GM13976 (cell line): ENCODE measurements around the gene CRLF1.

Source experiments
- DNase-seq: peaks from one replicate; pipeline ENCODE4 v3.0.0; 2012; ENCODE audit warnings: low spot score
- in situ Hi-C: fragments of 300-500 bp; cut with MboI; formaldehyde crosslinking; loops from one replicate; pipeline ENCODE4 v1.12.0; 2022; ENCODE audit warnings: low sequenced_read_pairs, mixed read lengths, inconsistent platforms; ENCODE audit not compliant: unreplicated experiment
- TF ChIP-seq, protein P1 (sequence below): IDR thresholded peaks from 2 replicates; pipeline ENCODE4 v1.5.1; 2012; ENCODE audit warnings: borderline replicate concordance, mild to moderate bottlenecking; ENCODE audit not compliant: insufficient read depth; ENCODE audit errors: extremely low read depth, missing control alignments, control extremely low read depth

Gene CRLF1

DNA sequence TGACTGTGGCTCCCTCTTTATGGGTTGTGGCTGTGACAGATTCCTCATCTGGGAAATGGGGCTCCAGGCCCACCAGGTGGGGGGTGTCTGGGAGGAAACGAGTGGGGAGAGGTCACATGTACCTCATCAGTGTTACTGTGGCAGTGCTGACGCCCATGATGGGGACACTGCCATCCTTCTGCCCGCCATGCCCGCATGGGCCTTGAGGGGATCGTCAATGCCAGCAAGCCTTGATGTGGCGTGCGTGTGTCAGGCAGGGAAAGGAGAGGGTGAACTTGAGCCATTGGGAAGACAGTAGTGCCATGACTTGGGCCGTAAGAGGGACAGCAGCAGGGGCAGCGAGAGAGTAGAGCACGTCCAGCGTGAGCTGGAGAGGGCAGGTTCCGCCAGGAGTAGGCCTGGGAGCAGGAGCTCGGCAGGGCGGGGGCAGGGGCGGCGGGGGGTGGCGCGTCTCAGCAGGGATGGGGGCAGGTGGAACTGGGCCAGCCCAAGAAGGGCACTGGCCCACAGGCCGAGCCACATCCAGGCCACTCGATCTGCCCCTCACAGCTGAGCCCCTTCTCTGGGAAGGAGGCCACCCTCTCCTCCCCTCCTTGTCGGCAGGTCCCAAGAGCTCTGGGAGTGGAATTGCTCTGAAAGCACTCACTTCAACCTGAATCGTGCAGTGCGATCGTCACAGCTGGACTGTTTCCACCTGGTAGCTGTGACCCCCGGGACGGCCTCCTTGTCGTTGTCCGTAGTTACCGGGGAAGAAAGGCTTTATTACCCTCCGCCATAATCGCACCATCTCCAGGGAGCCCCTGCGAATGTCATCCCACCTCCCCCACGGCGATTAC lies 40.2 kb upstream of the CRLF1 start:
- TF ChIP-seq, protein P1, sequence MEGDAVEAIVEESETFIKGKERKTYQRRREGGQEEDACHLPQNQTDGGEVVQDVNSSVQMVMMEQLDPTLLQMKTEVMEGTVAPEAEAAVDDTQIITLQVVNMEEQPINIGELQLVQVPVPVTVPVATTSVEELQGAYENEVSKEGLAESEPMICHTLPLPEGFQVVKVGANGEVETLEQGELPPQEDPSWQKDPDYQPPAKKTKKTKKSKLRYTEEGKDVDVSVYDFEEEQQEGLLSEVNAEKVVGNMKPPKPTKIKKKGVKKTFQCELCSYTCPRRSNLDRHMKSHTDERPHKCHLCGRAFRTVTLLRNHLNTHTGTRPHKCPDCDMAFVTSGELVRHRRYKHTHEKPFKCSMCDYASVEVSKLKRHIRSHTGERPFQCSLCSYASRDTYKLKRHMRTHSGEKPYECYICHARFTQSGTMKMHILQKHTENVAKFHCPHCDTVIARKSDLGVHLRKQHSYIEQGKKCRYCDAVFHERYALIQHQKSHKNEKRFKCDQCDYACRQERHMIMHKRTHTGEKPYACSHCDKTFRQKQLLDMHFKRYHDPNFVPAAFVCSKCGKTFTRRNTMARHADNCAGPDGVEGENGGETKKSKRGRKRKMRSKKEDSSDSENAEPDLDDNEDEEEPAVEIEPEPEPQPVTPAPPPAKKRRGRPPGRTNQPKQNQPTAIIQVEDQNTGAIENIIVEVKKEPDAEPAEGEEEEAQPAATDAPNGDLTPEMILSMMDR = no peak
- in situ Hi-C loops = no loop called here
- no peak for DNase-seq

DNA sequence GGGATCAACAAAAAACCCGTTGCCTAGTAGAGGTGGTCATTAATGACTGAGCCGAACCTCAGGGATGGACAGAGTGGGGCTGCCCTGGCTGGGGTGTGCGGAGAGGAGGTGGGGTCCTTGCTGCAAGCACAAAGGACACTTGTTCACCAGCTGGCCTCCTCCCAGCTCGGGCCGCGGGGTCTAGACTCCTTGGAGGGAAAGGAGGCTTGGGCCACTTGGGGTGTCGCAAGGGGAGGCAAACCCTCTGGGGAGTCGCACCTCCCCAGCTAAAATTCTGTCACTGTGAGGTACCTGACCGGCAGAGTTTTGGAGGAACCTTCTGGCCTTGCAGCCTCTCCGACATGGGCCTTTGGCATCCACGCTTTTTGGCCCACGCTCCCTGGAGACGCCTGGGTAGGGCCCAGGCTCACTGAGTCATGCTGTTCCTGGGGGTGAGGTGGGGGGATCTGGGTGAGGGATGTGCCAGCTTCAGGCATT lies 38.5 kb upstream of the CRLF1 start:
- TF ChIP-seq, protein P1 = no peak
- in situ Hi-C loops = no loop called here
- no peak for DNase-seq

DNA sequence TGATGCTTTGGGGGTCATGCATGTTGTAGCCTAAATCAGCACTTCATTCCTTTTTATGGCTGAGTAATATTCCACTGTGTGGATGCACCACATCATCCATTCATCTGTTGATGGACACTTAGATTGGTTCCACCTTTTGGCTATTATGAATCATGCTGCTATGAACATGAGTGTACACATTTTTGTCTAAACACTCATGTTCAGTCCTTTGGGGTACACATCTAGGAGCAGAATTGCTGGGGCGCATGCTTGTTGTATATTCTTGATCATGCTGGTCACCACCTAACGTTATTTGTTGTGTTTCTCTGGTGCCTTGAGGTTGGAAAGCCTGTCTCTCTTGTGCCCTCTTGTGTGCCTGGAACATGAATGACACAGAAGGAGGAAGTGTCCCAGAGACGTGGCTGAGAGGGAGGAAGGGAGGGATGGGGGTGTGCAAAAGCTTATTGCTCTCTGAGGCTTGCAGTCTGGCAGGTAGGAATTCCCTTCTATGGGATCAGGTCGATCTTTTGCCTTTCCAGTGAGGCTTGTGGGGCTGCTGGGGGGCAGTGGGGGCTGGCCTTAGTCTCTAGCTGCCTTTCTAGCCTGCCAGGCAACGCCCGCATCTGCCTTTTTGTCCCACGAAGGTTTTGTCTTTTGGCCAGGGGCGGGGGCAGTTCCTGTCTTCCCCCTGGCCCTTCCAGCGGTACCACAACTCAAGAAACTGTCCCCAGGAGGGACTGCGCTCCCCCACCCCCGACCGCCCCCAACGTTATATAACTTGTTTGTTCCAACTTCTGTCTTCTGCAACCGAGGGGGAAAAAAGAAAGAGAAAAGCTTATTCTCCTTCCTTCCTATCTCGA lies 37.8 kb upstream of the CRLF1 start:
- TF ChIP-seq, protein P1 = no peak
- in situ Hi-C loops = no loop called here
- DNase-seq = no peak

DNA sequence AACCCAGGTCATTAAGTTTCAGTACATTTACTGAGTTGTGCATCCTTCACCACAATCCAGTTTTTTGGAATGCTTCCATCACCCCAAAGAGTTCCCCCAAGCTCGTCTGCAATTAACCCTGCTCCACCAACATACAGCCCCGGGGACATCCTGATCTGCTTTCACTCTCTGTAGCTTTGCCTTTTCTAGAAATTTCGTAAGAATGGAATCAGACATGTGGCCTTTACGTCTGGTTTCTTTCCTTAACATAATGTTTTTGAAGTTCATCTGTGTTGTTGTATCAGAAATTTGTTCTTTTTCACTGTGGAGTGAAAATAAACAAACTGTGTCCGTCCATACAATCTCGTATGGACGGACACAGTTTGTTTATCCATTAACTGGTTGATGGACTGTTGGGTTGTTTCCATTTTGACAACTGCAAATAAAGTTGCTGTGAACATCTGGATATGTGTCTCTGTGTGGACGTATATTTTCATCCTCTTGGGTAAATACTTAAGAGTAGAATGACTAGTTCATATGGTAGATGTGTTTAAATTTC lies 33.2 kb upstream of the CRLF1 start:
- no peak for DNase-seq
- TF ChIP-seq, protein P1 = no peak
- in situ Hi-C loops = no loop called here

DNA sequence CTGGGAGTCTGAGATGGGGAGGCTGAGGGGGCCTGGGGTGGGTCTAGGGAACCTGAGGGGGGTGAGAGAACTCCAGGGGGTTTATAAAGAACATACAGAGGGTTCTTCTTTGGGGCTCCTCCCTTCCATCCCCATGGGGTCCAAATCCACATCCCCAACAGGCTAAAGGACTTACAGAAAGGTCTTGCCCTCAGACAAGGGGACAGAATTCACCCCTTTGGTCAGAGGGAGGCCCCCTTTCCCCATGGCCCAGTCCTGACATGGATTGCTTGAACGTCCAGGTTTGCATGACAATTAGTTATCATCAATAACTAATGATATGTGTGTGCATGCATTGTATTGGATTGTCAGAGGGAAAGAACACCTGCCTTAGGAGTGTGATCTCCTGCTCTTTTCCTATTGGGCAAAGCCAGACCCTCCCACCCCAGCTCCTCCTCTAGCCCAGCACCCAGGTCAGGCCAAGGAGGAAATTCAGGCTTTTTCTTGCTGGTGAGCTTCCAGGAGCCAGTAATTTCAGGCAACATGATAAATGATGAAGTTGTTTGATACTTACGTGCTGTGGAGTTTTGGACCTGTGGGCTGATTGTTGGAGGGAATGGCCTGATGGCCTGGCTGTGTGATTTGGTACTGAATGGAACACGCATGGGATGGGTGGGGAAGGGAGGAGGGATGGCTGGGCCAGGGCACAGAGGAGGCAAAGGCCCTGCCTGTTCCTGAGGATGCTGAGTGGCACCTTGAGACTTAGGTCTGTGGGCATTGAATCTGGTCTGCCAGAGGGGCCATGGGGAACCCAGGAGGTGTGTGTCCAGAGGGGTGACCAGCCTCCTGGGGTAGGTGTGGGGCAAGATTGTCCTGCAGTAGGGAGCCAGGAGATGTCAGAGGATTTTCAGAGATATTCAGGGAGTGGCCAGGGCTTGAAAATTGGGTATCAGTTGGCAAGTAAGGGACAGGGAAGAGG lies 31.4 kb upstream of the CRLF1 start:
- no peak for DNase-seq
- in situ Hi-C loops = no loop called here
- TF ChIP-seq, protein P1 = peak; percentile 48
